ENCODE data around the gene MATCAP1. TPM values are rescaled to one million over a fixed set of nuclear protein-coding genes. Genes with fewer than 3 reads are reported as not detected.

MATCAP1 gene
- polyA plus RNA-seq, 2 of the 4 experiments (the other 2 are of a cell fraction) = 7.5 to 20.8 TPM

GRCh38 chr16:67177743-67178699 lies 5.7 kb downstream of the MATCAP1 start:
- FAIRE-seq (no peak), DNase-seq (ENCODE audit: low read depth in 1 of 2, low spot score in 1 of 2) (peak; percentile 57 to 76), ATAC-seq (peak; percentile 41 to 65)
- Histone ChIP-seq H3K9me3 (no peaks in the 10 kb centered on the region), H3K4me2 (peak overlapping the region; percentile 87), H3K4me3 (peak overlapping the region; percentile 46), H3K4me1 (peaks cover 36% of the 10 kb centered on the region), H3K27ac (peak overlapping the region; percentile 57 to 77; a peak in 5 of 6 replicates)
- WGBS (ENCODE audit: missing lambda C conversion rate) = 35% methylated on average over 11 of the region's 73 CpGs
- ChIA-PET POLR2A (interaction anchor here (0.8 kb wide), 1 partner anchor 17 kb away, joined by 3 read pairs; no protein-coding TSS in a partner anchor), CTCF (interaction anchor here (1.2 to 20.5 kb wide), 8 partner anchors 8 to 200 kb away, joined by 3 to 314 read pairs (median 6); partner anchors contain the start of genes B3GNT9, EXOC3L1, FBXL8 and MATCAP1)
- TF ChIP-seq JUN (IDR thresholded peaks at IDR 0.05) (peak in 1 of 2 experiments; percentile 50; a peak in 1 of 5 replicates), JUNB (IDR thresholded peaks at IDR 0.05) (no peak), NFE2L2 (conservative IDR thresholded peaks at IDR 0.05; ENCODE audit: low read length) (no peak), CBX2 (IDR thresholded peaks at IDR 0.05; ENCODE audit: borderline replicate concordance, low read depth) (no peak), RAD21 (conservative IDR thresholded peaks at IDR 0.05 in 1 of 2, IDR thresholded peaks at IDR 0.05 in 1 of 2) (no peak), NR3C1 (IDR thresholded peaks at IDR 0.05) (no peak), EP300 (IDR thresholded peaks at IDR 0.05) (no peak), USF2 (IDR thresholded peaks at IDR 0.05) (no peak), HOXA7 (CRISPR knock-in tag; IDR thresholded peaks at IDR 0.05) (no peak), MAX (IDR thresholded peaks at IDR 0.05) (peak; percentile 56), FOSL2 (IDR thresholded peaks at IDR 0.05) (no peak), FOSL2 (CRISPR knock-in tag; IDR thresholded peaks at IDR 0.05) (no peak)
- TF ChIP-seq, protein P1, sequence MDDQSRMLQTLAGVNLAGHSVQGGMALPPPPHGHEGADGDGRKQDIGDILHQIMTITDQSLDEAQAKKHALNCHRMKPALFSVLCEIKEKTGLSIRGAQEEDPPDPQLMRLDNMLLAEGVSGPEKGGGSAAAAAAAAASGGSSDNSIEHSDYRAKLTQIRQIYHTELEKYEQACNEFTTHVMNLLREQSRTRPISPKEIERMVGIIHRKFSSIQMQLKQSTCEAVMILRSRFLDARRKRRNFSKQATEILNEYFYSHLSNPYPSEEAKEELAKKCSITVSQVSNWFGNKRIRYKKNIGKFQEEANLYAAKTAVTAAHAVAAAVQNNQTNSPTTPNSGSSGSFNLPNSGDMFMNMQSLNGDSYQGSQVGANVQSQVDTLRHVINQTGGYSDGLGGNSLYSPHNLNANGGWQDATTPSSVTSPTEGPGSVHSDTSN (IDR thresholded peaks at IDR 0.05) = peak; percentile 70; the same call in 1 of the 2 replicates

GRCh38 chr16:67176662-67177061 lies 7.1 kb downstream of the MATCAP1 start:
- no peak overlapping the region for H3K27ac ChIP-seq
- CTCF ChIA-PET = interaction anchor here (1.0 to 20.5 kb wide), 12 partner anchors 9 to 224 kb away, joined by 3 to 314 read pairs (median 6); partner anchors contain the start of genes B3GNT9, EXOC3L1, FBXL8 and MATCAP1
- no peak for FAIRE-seq
- ATAC-seq = no peak
- POLR2A ChIA-PET = no interaction called here
- TF ChIP-seq POLR2AphosphoS2 (conservative IDR thresholded peaks at IDR 0.05; ENCODE audit: low read length) = no peak
- no peak for TF ChIP-seq ELK1 (IDR thresholded peaks at IDR 0.05; ENCODE audit: low read depth, low read length)
- TF ChIP-seq ZNF302 (CRISPR knock-in tag; IDR thresholded peaks at IDR 0.05) = no peak
- no peak for TF ChIP-seq BHLHE40 (IDR thresholded peaks at IDR 0.05; ENCODE audit: low read depth, low read length)
- no peak for TF ChIP-seq POLR2A (IDR thresholded peaks at IDR 0.05; ENCODE audit: low read length)
- TF ChIP-seq RCOR1 (IDR thresholded peaks at IDR 0.05; ENCODE audit: low read depth, low read length) = no peak
- TF ChIP-seq CHD2 (IDR thresholded peaks at IDR 0.05; ENCODE audit: low read length, partially characterized antibody) = no peak
- TF ChIP-seq MAX (IDR thresholded peaks at IDR 0.05) = no peak
- TF ChIP-seq, protein P1 (IDR thresholded peaks at IDR 0.05) = no peak
- TF ChIP-seq RAD21 (conservative IDR thresholded peaks at IDR 0.05 in 1 of 2, IDR thresholded peaks at IDR 0.05 in 1 of 2) = no peak
- TF ChIP-seq GATA3 (IDR thresholded peaks at IDR 0.05; ENCODE audit: borderline replicate concordance) = no peak
- TF ChIP-seq RNF2 (IDR thresholded peaks at IDR 0.05; ENCODE audit: borderline replicate concordance, low read depth) = no peak
- TF ChIP-seq PHF8 (IDR thresholded peaks at IDR 0.05; ENCODE audit: borderline replicate concordance, low read depth) = no peak
- no peak for DNase-seq (ENCODE audit: low read depth in 1 of 2, low spot score in 1 of 2)
- no peak overlapping the region for H3K4me2 ChIP-seq
- H3K4me3 ChIP-seq = no peak overlapping the region
- WGBS (ENCODE audit: missing lambda C conversion rate) = 91% methylated on average over 9 of the region's 12 CpGs
- H3K9me3 ChIP-seq = no peaks in the 10 kb centered on the region
- peaks cover 33% of the 10 kb centered on the region for H3K4me1 ChIP-seq
